ACC112 (cell line): ENCODE measurements around the gene CD302.
"Not testable (repeated sequence)": the region's sequence is repeated elsewhere in the genome, so short reads cannot be mapped to it uniquely, and the experiment has no call there.

Source experiments
- H2AFZ ChIP-seq: fragments of 200-600 bp; sonication (generic); one replicate; pipeline ENCODE4 v1.6.0; 2017; ENCODE audit warnings: antibody characterized with exemption, low read length; ENCODE audit not compliant: unreplicated experiment
- H3K27ac ChIP-seq: fragments of 200-600 bp; sonication (generic); 2 replicates; pipeline ENCODE4 v1.5.1; 2014; ENCODE audit warnings: low read depth, mild to moderate bottlenecking, antibody characterized with exemption, low read length, moderate library complexity
- H3K27me3 ChIP-seq: fragments of 200-600 bp; sonication (generic); 2 replicates; pipeline ENCODE4 v1.6.1; 2014; ENCODE audit warnings: mild to moderate bottlenecking, antibody characterized with exemption, low read length, moderate library complexity, mixed read lengths; ENCODE audit not compliant: insufficient read depth
- H3K36me3 ChIP-seq: fragments of 200-600 bp; sonication (generic); 2 replicates; pipeline ENCODE4 v1.6.1; 2016; ENCODE audit warnings: mild to moderate bottlenecking, antibody characterized with exemption, low read length, moderate library complexity, mixed read lengths; ENCODE audit not compliant: insufficient read depth
- H3K4me1 ChIP-seq: fragments of 200-600 bp; sonication (generic); one replicate; pipeline ENCODE4 v1.6.1; 2016; ENCODE audit warnings: low read length, mixed read lengths; ENCODE audit not compliant: insufficient read depth, unreplicated experiment, control insufficient read depth
- H3K4me3 ChIP-seq: fragments of 200-600 bp; sonication (generic); 2 replicates; pipeline ENCODE4 v1.5.1; 2014; ENCODE audit warnings: mild to moderate bottlenecking, low read depth, low read length
- H3K79me2 ChIP-seq: fragments of 200-600 bp; sonication (generic); one replicate; pipeline ENCODE4 v1.6.0; 2016; ENCODE audit warnings: low read length; ENCODE audit not compliant: control insufficient read depth, unreplicated experiment, insufficient read depth

The CD302 gene

DNA sequence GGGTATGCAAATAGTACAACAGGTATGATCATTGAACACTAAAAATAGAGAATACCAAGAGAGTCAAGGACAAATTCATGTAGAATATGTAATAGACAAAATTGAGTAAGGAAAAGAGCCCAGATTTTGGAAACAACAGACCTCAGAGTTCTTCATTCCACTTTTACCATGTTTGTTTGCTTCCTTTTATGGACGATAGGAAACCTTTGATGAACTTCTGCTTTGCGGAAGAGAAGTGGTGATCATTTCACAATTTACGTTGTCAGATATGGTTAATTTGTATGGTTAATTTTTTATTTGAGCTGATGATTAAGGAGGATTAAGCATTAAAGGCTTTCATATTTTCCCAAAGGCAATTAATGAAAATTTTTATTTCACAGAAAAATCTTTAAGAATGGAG is 69.4 kb downstream of the CD302 start:
- H3K36me3 ChIP-seq, result peaks cover 41% of the 10 kb centered on the region

DNA sequence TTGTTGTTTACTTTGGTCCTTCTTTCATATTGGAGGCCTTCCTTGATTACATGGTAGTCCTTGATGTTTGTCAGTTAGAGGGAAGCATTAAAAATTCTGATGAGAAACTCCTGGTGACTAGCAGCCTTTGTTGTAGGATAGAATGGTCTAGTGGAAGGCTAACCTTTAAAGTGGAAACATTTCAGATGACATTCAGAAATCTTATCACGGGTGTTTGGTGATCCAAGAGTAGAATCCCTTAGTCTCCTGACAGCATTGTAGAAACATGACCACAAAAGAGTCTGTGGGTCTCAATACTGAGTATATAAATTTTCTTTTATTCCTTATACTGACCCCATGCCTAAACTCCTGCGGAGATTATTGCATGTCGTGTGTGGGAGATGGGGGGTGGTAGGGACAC is 72.3 kb downstream of the CD302 start:
- Histone ChIP-seq H3K36me3 (peaks cover 59% of the 10 kb centered on the region), H3K4me1 (peaks cover 4% of the 10 kb centered on the region), H3K27ac (no peak overlapping the region)

More for the DNA sequence above, 69.4 kb downstream of the CD302 start:
- peaks cover 90% of the 10 kb centered on the region for H3K79me2 ChIP-seq
- H3K4me3 ChIP-seq, result no peak overlapping the region
- no peaks in the 10 kb centered on the region for H3K27me3 ChIP-seq
- H3K27ac ChIP-seq, result no peak overlapping the region
- H2AFZ ChIP-seq, result no peak overlapping the region
- no peaks in the 10 kb centered on the region for H3K4me1 ChIP-seq

DNA sequence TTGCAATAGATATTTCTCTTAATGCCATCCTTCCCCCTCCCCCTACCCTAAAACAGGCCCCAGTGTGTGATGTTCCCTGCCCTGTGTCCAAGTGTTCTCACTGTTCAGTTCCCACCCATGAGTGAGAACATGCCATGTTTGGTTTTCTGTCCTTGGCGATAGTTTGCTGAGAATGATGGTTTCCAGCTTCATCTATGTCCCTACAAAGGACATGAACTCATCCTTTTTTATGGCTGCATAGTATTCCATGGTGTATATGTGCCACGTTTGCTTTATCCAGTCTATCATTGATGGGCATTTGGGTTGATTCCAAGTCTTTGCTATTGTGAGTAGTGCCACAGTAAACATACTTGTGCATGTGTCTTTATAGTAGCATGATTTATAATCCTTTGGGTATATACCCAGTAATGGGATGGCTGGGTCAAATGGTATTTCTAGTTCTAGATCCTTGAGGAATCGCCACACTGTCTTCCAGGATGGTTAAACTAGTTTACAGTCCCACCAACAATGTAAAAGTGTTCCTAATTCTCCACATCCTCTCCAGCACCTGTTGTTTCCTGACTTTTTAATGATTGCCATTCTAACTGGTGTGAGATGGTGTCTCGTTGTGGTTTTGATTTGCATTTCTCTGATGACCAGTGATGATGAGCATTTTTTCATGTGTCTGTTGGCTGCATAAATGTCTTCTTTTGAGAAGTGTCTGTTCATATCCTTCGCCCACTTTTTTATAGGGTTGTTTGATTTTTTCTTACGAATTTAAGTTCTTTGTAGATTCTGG is 73.0 kb downstream of the CD302 start:
- not testable (repeated sequence) for H3K4me1 ChIP-seq, H3K4me3 ChIP-seq, H3K27ac ChIP-seq, H3K27me3 ChIP-seq, H2AFZ ChIP-seq
- peaks cover 100% of the 10 kb centered on the region for H3K79me2 ChIP-seq
- H3K36me3 ChIP-seq, result peaks cover 65% of the 10 kb centered on the region

More for the DNA sequence above, 72.3 kb downstream of the CD302 start:
- Histone ChIP-seq H3K27me3 (no peaks in the 10 kb centered on the region), H2AFZ (no peak overlapping the region), H3K4me3 (no peak overlapping the region), H3K79me2 (peaks cover 100% of the 10 kb centered on the region)

DNA sequence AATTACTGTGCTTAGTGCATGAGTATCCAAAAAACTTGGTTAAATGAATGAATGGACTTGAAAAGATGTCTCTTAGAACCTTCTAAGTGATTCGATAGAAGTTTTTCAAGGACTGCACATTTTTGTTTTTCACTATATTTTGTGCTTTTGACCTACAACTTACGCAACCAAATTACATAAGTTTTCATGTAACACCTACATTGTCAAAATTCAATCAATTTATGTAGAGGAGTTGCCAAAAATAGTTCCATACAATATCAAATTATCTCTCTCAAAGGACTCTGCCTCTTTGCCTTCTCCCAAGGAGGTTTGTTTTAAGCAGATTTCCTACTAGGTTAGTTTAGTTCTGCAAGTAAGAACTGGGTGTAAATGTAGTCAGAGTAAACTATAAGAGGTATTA is 75.4 kb downstream of the CD302 start:
- Histone ChIP-seq H2AFZ (no peak overlapping the region), H3K27me3 (no peaks in the 10 kb centered on the region), H3K79me2 (peaks cover 100% of the 10 kb centered on the region), H3K4me1 (peaks cover 7% of the 10 kb centered on the region), H3K4me3 (no peak overlapping the region), H3K27ac (no peak overlapping the region), H3K36me3 (peaks cover 66% of the 10 kb centered on the region)

DNA sequence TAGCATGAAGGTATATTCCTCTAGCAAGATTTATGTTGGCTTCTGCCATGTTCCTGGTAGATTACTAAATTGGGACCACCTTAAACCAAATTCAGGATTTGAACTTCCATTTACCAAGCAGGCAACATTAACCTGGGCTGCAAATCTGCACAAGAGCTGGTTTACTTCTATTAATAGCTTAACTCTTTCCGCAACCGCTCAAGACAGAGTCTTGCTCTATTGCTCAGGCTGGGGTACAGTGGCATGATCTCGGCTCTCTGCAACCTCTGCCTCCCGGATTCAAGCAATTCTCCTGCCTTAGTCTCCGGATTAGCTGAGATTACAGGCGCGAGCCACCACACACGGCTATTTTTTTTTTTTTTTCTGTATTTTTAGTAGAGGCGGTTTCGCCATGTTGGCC is 77.3 kb downstream of the CD302 start:
- Histone ChIP-seq H3K4me1 (peaks cover 25% of the 10 kb centered on the region), H3K79me2 (peaks cover 100% of the 10 kb centered on the region), H3K27me3 (no peaks in the 10 kb centered on the region), H3K36me3 (peaks cover 81% of the 10 kb centered on the region), H3K4me3 (no peak overlapping the region), H2AFZ (no peak overlapping the region), H3K27ac (no peak overlapping the region)
